IMR-90 (cell line): ENCODE data around the gene R3HDM4. TPM values are rescaled to one million over a fixed set of nuclear protein-coding genes. Genes with fewer than 3 reads are reported as not detected.

ENCODE experiments used
- ATAC-seq: fragments of 200-7000 bp; cut with Tn5 transposase; 2 replicates; pipeline ENCODE4 v1.9.1; 2020; ENCODE audit warnings: low read depth, mild to moderate bottlenecking, moderate library complexity
- BruUV-seq: library from RNA; stranded (reverse); fragments of 400-500 nt; replicated peaks from 2 replicates; lab custom pipeline; 2021; lab: Mats Ljungman, UMichigan
- CTCF ChIA-PET: fragments of 300-600 bp; formaldehyde crosslinking; extraction: SDS; loops from one replicate; lab custom pipeline; 2021; ENCODE audit warnings: antibody characterized with exemption; lab: Yijun Ruan, JAX
- POLR2A ChIA-PET: fragments of 300-600 bp; sonication (Branson Sonifier 250); formaldehyde crosslinking; loops from one replicate; lab custom pipeline; 2022; ENCODE audit warnings: antibody characterized with exemption; ENCODE audit not compliant: unreplicated experiment; lab: Charles Lee
- DNase-seq: peaks from one replicate; pipeline ENCODE4 v3.0.0; 2013
- H2AFZ ChIP-seq: replicated peaks from 2 replicates; pipeline ENCODE3; 2013; ENCODE audit warnings: low read length, mild to moderate bottlenecking; ENCODE audit not compliant: poor library complexity
- H2AK5ac ChIP-seq: 2 replicates; pipeline ENCODE4 v1.6.1; 2013; ENCODE audit warnings: low read depth, low read length, inconsistent platforms
- H2AK9ac ChIP-seq: replicated peaks from 2 replicates; pipeline ENCODE3; 2013; ENCODE audit warnings: mild to moderate bottlenecking, low read depth, low read length, moderate library complexity; ENCODE audit not compliant: poor library complexity
- H2BK120ac ChIP-seq: 2 replicates; pipeline ENCODE4 v1.6.1; 2013; ENCODE audit warnings: low read depth, low read length, inconsistent platforms
- H2BK15ac ChIP-seq: 3 replicates; pipeline ENCODE4 v1.6.1; 2013; ENCODE audit warnings: low read depth, low read length, inconsistent platforms
- H2BK20ac ChIP-seq: 2 replicates; pipeline ENCODE4 v1.6.1; 2013; ENCODE audit warnings: low read depth, mild to moderate bottlenecking, inconsistent platforms, low read length, moderate library complexity
- H2BK5ac ChIP-seq: 2 replicates; pipeline ENCODE4 v1.6.1; 2013; ENCODE audit warnings: mild to moderate bottlenecking, low read depth, low read length, inconsistent platforms; ENCODE audit not compliant: poor library complexity, severe bottlenecking
- H3K14ac ChIP-seq: replicated peaks from 2 replicates; pipeline ENCODE4 v1.6.1; 2013; ENCODE audit warnings: low read depth, low read length, inconsistent platforms
- H3K18ac ChIP-seq: 2 replicates; pipeline ENCODE4 v1.6.1; 2013; ENCODE audit warnings: low read depth, low read length, control low read depth
- H3K23ac ChIP-seq: 2 replicates; pipeline ENCODE4 v1.6.1; 2013; ENCODE audit warnings: low read depth, low read length, inconsistent platforms
- H3K27ac ChIP-seq: 2 replicates; pipeline ENCODE4 v1.5.1; 2013; ENCODE audit warnings: mild to moderate bottlenecking, control low read depth, low read length; ENCODE audit not compliant: insufficient read depth
- H3K27me3 ChIP-seq: 2 replicates; pipeline ENCODE4 v1.6.1; 2013; ENCODE audit warnings: low read length; ENCODE audit not compliant: control insufficient read depth, insufficient read depth
- H3K36me3 ChIP-seq: 2 replicates; pipeline ENCODE4 v1.6.1; 2013; ENCODE audit warnings: low read length, mixed read lengths; ENCODE audit not compliant: control insufficient read depth, insufficient read depth
- H3K4ac ChIP-seq: 2 replicates; pipeline ENCODE4 v1.6.1; 2013; ENCODE audit warnings: low read depth, low read length, inconsistent platforms
- H3K4me1 ChIP-seq: 2 replicates; pipeline ENCODE4 v1.6.1; 2013; ENCODE audit warnings: low read length, mixed read lengths; ENCODE audit not compliant: control insufficient read depth, insufficient read depth
- H3K4me2 ChIP-seq: 2 replicates; pipeline ENCODE4 v1.6.1; 2013; ENCODE audit warnings: low read depth, mild to moderate bottlenecking, control low read depth, low read length, moderate library complexity
- H3K4me3 ChIP-seq: 2 replicates; pipeline ENCODE4 v1.5.1; 2013; ENCODE audit warnings: low read depth, mild to moderate bottlenecking, control low read depth, low read length, moderate library complexity; ENCODE audit not compliant: insufficient read depth
- H3K56ac ChIP-seq: 2 replicates; pipeline ENCODE4 v1.6.1; 2013; ENCODE audit warnings: low read length, inconsistent platforms; ENCODE audit not compliant: insufficient read depth; ENCODE audit errors: extremely low read depth
- H3K79me1 ChIP-seq, 2 experiments: 2 replicates each; pipeline ENCODE4 v1.6.1; 2013; ENCODE audit warnings: low read length in 2 of 2, inconsistent platforms in 1 of 2, low read depth in 1 of 2
- H3K9ac ChIP-seq: 2 replicates; pipeline ENCODE4 v1.6.1; 2013; ENCODE audit warnings: low read depth, low read length, control low read depth
- H3K9me1 ChIP-seq: 2 replicates; pipeline ENCODE4 v1.6.1; 2013; ENCODE audit warnings: low read length, inconsistent platforms; ENCODE audit not compliant: insufficient read depth
- H3K9me3 ChIP-seq: 2 replicates; pipeline ENCODE4 v1.6.1; 2013; ENCODE audit warnings: low read length; ENCODE audit not compliant: control insufficient read depth, insufficient read depth
- H4K20me1 ChIP-seq: 2 replicates; pipeline ENCODE4 v1.6.1; 2013; ENCODE audit warnings: low read length, inconsistent platforms; ENCODE audit not compliant: insufficient read depth
- H4K5ac ChIP-seq: 2 replicates; pipeline ENCODE4 v1.6.1; 2013; ENCODE audit warnings: mild to moderate bottlenecking, low read depth, low read length, control low read depth
- H4K8ac ChIP-seq, 2 experiments: 2 replicates each; pipeline ENCODE4 v1.6.1; 2013; ENCODE audit warnings: low read depth in 2 of 2, low read length in 2 of 2, control low read depth in 1 of 2, inconsistent platforms in 1 of 2
- H4K91ac ChIP-seq: 2 replicates; pipeline ENCODE4 v1.6.1; 2013; ENCODE audit warnings: low read depth, low read length, inconsistent platforms; ENCODE audit not compliant: insufficient read depth
- BHLHE40 ChIP-seq: fragments of 150-350 bp; IDR thresholded peaks from 2 replicates; pipeline ENCODE4 v1.6.1; 2016; ENCODE audit warnings: mild to moderate bottlenecking, low read depth, low read length
- CEBPB ChIP-seq: IDR thresholded peaks from 2 replicates; pipeline ENCODE4 v1.6.1; 2012; ENCODE audit warnings: low read depth, low read length, improper control_type of control experiment
- CHD1 ChIP-seq: IDR thresholded peaks from 2 replicates; pipeline ENCODE4 v1.6.1; 2012; ENCODE audit warnings: low read depth, low read length, improper control_type of control experiment
- FOS ChIP-seq: fragments of 150-350 bp; IDR thresholded peaks from 2 replicates; pipeline ENCODE4 v1.6.1; 2016; ENCODE audit warnings: low read depth, low read length
- MAFK ChIP-seq: IDR thresholded peaks from 2 replicates; pipeline ENCODE4 v1.6.1; 2012; ENCODE audit warnings: low read depth, low read length, improper control_type of control experiment
- MAZ ChIP-seq: IDR thresholded peaks from 2 replicates; pipeline ENCODE4 v1.6.1; 2012; ENCODE audit warnings: low read depth, mild to moderate bottlenecking, low read length, improper control_type of control experiment, moderate library complexity, borderline replicate concordance
- MXI1 ChIP-seq: IDR thresholded peaks from 2 replicates; pipeline ENCODE4 v1.6.1; 2012; ENCODE audit warnings: low read depth, mild to moderate bottlenecking, low read length, moderate library complexity, borderline replicate concordance
- NFE2L2 ChIP-seq: fragments of 150-350 bp; IDR thresholded peaks from 2 replicates; pipeline ENCODE4 v1.6.1; 2016; ENCODE audit warnings: low read depth, mild to moderate bottlenecking, low read length
- POLR2A ChIP-seq: IDR thresholded peaks from 2 replicates; pipeline ENCODE4 v1.6.1; 2012; ENCODE audit warnings: mild to moderate bottlenecking, low read depth, low read length
- RAD21 ChIP-seq: IDR thresholded peaks from 2 replicates; pipeline ENCODE4 v1.6.1; 2012; ENCODE audit warnings: low read length, improper control_type of control experiment
- RCOR1 ChIP-seq: IDR thresholded peaks from 2 replicates; pipeline ENCODE4 v1.6.1; 2012; ENCODE audit warnings: mild to moderate bottlenecking, low read length, improper control_type of control experiment; ENCODE audit not compliant: insufficient replicate concordance
- RFX5 ChIP-seq: IDR thresholded peaks from 2 replicates; pipeline ENCODE4 v1.8.0; 2012; ENCODE audit warnings: low read depth, mild to moderate bottlenecking, low read length, moderate library complexity
- SMC3 ChIP-seq: fragments of 150-350 bp; IDR thresholded peaks from 2 replicates; pipeline ENCODE4 v1.6.1; 2016; ENCODE audit warnings: low read depth, mild to moderate bottlenecking, antibody characterized with exemption, low read length, moderate library complexity
- USF2 ChIP-seq: fragments of 150-350 bp; IDR thresholded peaks from 2 replicates; pipeline ENCODE4 v1.6.1; 2017; ENCODE audit warnings: mild to moderate bottlenecking, antibody characterized with exemption, low read length, low read depth
- WGBS, 2 experiments: methylation state at CpG; one replicate each; pipeline versions ENCODE4 v1.1.5 to v1.1.7; 2013; ENCODE audit warnings: missing lambda C conversion rate in 2 of 2; ENCODE audit not compliant: insufficient read length in 1 of 2; ENCODE audit errors: extremely low coverage in 2 of 2; 5-methylcytosine and 5-hydroxymethylcytosine counted together
- dilution Hi-C: fragments of 300-500 bp; cut with HindIII; formaldehyde crosslinking; loops from one replicate; pipeline ENCODE4 v1.14.3; 2018; ENCODE audit warnings: low sequenced_read_pairs; ENCODE audit not compliant: unreplicated experiment
- in situ Hi-C: fragments of 300-500 bp; cut with MboI; formaldehyde crosslinking; loops from 3 replicates; pipeline ENCODE4 v1.14.3; 2019; ENCODE audit warnings: low sequenced_read_pairs, inconsistent platforms, mixed read lengths
- intact Hi-C: fragments of 100-400 bp; cut with micrococcal nuclease; formaldehyde crosslinking; loops from 2 replicates; pipeline ENCODE4 v1.10.0; 2022
- polyA plus RNA-seq, 3 experiments: library from polyadenylated mRNA; depleted of rRNA; stranded (reverse); fragments of >200 nt; gene quantifications; 2 replicates each; pipeline ENCODE4 v1.2.3, GENCODE V29; 2012; ENCODE audit warnings: low replicate concordance in 1 of 3
- total RNA-seq: library from RNA; depleted of rRNA; stranded (reverse); fragments of >200 nt; gene quantifications from 2 replicates; pipeline ENCODE4 v1.2.3, GENCODE V29; 2012
- TF ChIP-seq, protein P1 (sequence below): fragments of 150-350 bp; IDR thresholded peaks from 2 replicates; pipeline ENCODE4 v1.6.1; 2016; ENCODE audit warnings: low read depth, mild to moderate bottlenecking, low read length, moderate library complexity, borderline replicate concordance
- TF ChIP-seq, protein P2 (sequence below): conservative IDR thresholded peaks from 2 replicates; pipeline ENCODE4 v1.5.1; 2012; ENCODE audit warnings: mild to moderate bottlenecking, low read depth, low read length, improper control_type of control experiment

The R3HDM4 gene
- total and polyA plus RNA-seq, 2 of the 4 experiments (the other 2 are of a cell fraction) = 9.0 to 51.5 TPM

- no peak overlapping the region; the same call in 1 of the 2 replicates for H3K4ac ChIP-seq
- H2BK15ac ChIP-seq = no peak overlapping the region
- CTCF ChIA-PET = no interaction called here
- no peak overlapping the region for H3K56ac ChIP-seq
- H3K27ac ChIP-seq = no peak overlapping the region
- in situ Hi-C loops = no loop called here
- WGBS, 2 experiments = 100% methylated on average over 5 of the region's 16 CpGs; no CpG with 5 or more reads in 1 of the 2 experiments
- H3K79me1 ChIP-seq = peaks cover 29 to 74% of the 10 kb centered on the region in 2 experiments
- H3K14ac ChIP-seq = no peak overlapping the region
- no peak overlapping the region for H3K18ac ChIP-seq
- DNase-seq = no peak
- dilution Hi-C loops = no loop called here
- peaks cover 50% of the 10 kb centered on the region for H3K36me3 ChIP-seq
- TF ChIP-seq SMC3 (no peak), RCOR1 (no peak), FOS (no peak), BHLHE40 (no peak), POLR2A (no peak), MAZ (no peak), MAFK (no peak), USF2 (no peak), CEBPB (no peak), CHD1 (no peak), RAD21 (no peak), MXI1 (no peak), NFE2L2 (no peak), RFX5 (no peak)
- TF ChIP-seq, protein P1, sequence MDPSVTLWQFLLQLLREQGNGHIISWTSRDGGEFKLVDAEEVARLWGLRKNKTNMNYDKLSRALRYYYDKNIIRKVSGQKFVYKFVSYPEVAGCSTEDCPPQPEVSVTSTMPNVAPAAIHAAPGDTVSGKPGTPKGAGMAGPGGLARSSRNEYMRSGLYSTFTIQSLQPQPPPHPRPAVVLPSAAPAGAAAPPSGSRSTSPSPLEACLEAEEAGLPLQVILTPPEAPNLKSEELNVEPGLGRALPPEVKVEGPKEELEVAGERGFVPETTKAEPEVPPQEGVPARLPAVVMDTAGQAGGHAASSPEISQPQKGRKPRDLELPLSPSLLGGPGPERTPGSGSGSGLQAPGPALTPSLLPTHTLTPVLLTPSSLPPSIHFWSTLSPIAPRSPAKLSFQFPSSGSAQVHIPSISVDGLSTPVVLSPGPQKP = no peak
- TF ChIP-seq, protein P2, sequence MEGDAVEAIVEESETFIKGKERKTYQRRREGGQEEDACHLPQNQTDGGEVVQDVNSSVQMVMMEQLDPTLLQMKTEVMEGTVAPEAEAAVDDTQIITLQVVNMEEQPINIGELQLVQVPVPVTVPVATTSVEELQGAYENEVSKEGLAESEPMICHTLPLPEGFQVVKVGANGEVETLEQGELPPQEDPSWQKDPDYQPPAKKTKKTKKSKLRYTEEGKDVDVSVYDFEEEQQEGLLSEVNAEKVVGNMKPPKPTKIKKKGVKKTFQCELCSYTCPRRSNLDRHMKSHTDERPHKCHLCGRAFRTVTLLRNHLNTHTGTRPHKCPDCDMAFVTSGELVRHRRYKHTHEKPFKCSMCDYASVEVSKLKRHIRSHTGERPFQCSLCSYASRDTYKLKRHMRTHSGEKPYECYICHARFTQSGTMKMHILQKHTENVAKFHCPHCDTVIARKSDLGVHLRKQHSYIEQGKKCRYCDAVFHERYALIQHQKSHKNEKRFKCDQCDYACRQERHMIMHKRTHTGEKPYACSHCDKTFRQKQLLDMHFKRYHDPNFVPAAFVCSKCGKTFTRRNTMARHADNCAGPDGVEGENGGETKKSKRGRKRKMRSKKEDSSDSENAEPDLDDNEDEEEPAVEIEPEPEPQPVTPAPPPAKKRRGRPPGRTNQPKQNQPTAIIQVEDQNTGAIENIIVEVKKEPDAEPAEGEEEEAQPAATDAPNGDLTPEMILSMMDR = no peak
- no peak overlapping the region for H2BK5ac ChIP-seq
- peaks cover 17% of the 10 kb centered on the region for H3K9me1 ChIP-seq
- H2BK20ac ChIP-seq = no peak overlapping the region
- H3K27me3 ChIP-seq = no peaks in the 10 kb centered on the region
- H3K9ac ChIP-seq = no peak overlapping the region
- POLR2A ChIA-PET = no interaction called here
- H2BK120ac ChIP-seq = no peak overlapping the region
- no peak overlapping the region for H3K23ac ChIP-seq
- peaks cover 33% of the 10 kb centered on the region for H3K4me1 ChIP-seq
- H2AK9ac ChIP-seq = peak overlapping the region; percentile 5
- no peak for ATAC-seq
- H4K5ac ChIP-seq = no peak overlapping the region
- no peak overlapping the region for H4K91ac ChIP-seq
- H3K4me2 ChIP-seq = no peak overlapping the region
- no TSS peak for BruUV-seq
- H4K20me1 ChIP-seq = peaks cover 64% of the 10 kb centered on the region
- peak overlapping the region; percentile 36; the same call in 1 of the 2 replicates for H2AK5ac ChIP-seq
- H4K8ac ChIP-seq = no peak overlapping the region
- no peaks in the 10 kb centered on the region for H3K9me3 ChIP-seq
- intact Hi-C loops = no loop called here
- H3K4me3 ChIP-seq = no peak overlapping the region
- peak overlapping the region; percentile 23 for H2AFZ ChIP-seq
Measured at GRCh38 chr19:937259-937694, 24.3 kb upstream of the R3HDM4 start.
